K562 (cell line): ENCODE measurements around the gene CEP162. TPM values are rescaled to one million over a fixed set of nuclear protein-coding genes. Genes with fewer than 3 reads are reported as not detected.

Experiments
- CTBP1 ChIP-seq: fragments of 450-650 bp; IDR thresholded peaks from 2 replicates; pipeline ENCODE4 v1.6.1; 2016; ENCODE audit warnings: borderline replicate concordance
- FIP1L1 ChIP-seq: fragments of 200-400 bp; formaldehyde crosslinking; IDR thresholded peaks from 2 replicates; pipeline ENCODE4 v1.6.1; 2018; ENCODE audit warnings: mild to moderate bottlenecking, low read depth, low read length; ENCODE audit not compliant: poor library complexity, severe bottlenecking
- FOXM1 ChIP-seq, 2 experiments: fragments of 450-650 bp in 1 of 2; sonication (generic) in 1 of 2; formaldehyde crosslinking in 1 of 2; IDR thresholded peaks; 2 replicates each; pipeline versions ENCODE4 v1.6.1 to v1.9.0; 2017 to 2022; ENCODE audit warnings: low read depth in 2 of 2, mild to moderate bottlenecking in 2 of 2, missing genetic modification reagents in 1 of 2, moderate library complexity in 1 of 2
- FOXO4 ChIP-seq: fragments of 450-650 bp; formaldehyde crosslinking; IDR thresholded peaks from 2 replicates; pipeline ENCODE4 v1.4.0; 2020; ENCODE audit warnings: mild to moderate bottlenecking, moderate library complexity
- HDAC6 ChIP-seq: IDR thresholded peaks from 2 replicates; pipeline ENCODE4 v1.6.1; 2012; ENCODE audit warnings: low read depth, mild to moderate bottlenecking, control low read depth, inconsistent platforms, low read length, moderate library complexity
- HES1 ChIP-seq: fragments of 450-650 bp; IDR thresholded peaks from 2 replicates; pipeline ENCODE4 v1.6.1; 2016; ENCODE audit warnings: low read depth, mild to moderate bottlenecking, moderate library complexity
- MLLT1 ChIP-seq, 2 experiments: fragments of 450-650 bp; IDR thresholded peaks; 2 replicates each; pipeline ENCODE4 v1.6.1; 2016
- MYNN ChIP-seq, 2 experiments: sonication (generic); formaldehyde crosslinking in 1 of 2; IDR thresholded peaks; 2 replicates each; pipeline versions ENCODE4 v1.5.0 to v1.6.1; 2016 to 2020; ENCODE audit warnings: antibody characterized with exemption in 1 of 2, missing genetic modification reagents in 1 of 2
- NUFIP1 ChIP-seq: fragments of 450-650 bp; IDR thresholded peaks from 2 replicates; pipeline ENCODE4 v1.6.1; 2018; ENCODE audit not compliant: partially characterized antibody
- POLR2AphosphoS2 ChIP-seq: IDR thresholded peaks from 2 replicates; pipeline ENCODE4 v1.6.1; 2012; ENCODE audit warnings: low read length, improper control_type of control experiment
- POLR2H ChIP-seq: IDR thresholded peaks from 2 replicates; pipeline ENCODE4 v1.6.1; 2016; ENCODE audit warnings: missing genetic modification characterization, low read depth, mild to moderate bottlenecking, control low read depth, missing compliant biosample characterization, moderate library complexity
- PTTG1 ChIP-seq: fragments of 450-650 bp; IDR thresholded peaks from 2 replicates; pipeline ENCODE4 v1.6.1; 2016; ENCODE audit warnings: low read depth, mild to moderate bottlenecking, missing genetic modification characterization, missing compliant biosample characterization
- PURB ChIP-seq: sonication (generic); formaldehyde crosslinking; IDR thresholded peaks from 2 replicates; pipeline ENCODE4 v1.9.0; 2021; ENCODE audit warnings: low read depth, mild to moderate bottlenecking, missing genetic modification reagents
- RAD21 ChIP-seq, 2 experiments: fragments of 250-450 bp in 1 of 2; fragments of 450-650 bp in 1 of 2; sonication (Bioruptor Pico) in 1 of 2; formaldehyde crosslinking in 1 of 2; IDR thresholded peaks in 1 of 2; conservative IDR thresholded peaks in 1 of 2; 2 replicates each; pipeline versions ENCODE4 v1.4.0 to v1.8.0; 2020 to 2022; ENCODE audit warnings: mild to moderate bottlenecking in 2 of 2, moderate library complexity in 1 of 2
- RAD51 ChIP-seq: fragments of 450-650 bp; IDR thresholded peaks from 2 replicates; pipeline ENCODE4 v1.7.1; 2016; ENCODE audit warnings: low read depth, mild to moderate bottlenecking, borderline replicate concordance
- RBFOX2 ChIP-seq: fragments of 200-400 bp; formaldehyde crosslinking; IDR thresholded peaks from 2 replicates; pipeline ENCODE4 v1.6.1; 2017; ENCODE audit warnings: low read depth, mild to moderate bottlenecking, low read length, moderate library complexity
- SMARCC2 ChIP-seq: fragments of 450-650 bp; IDR thresholded peaks from 2 replicates; pipeline ENCODE4 v1.6.1; 2017; ENCODE audit warnings: antibody characterized with exemption, moderate library complexity, mild to moderate bottlenecking, low read depth
- SPI1 ChIP-seq: IDR thresholded peaks from 2 replicates; pipeline ENCODE4 v1.6.1; 2011; ENCODE audit warnings: low read depth, low read length, control low read depth, borderline replicate concordance
- SRSF7 ChIP-seq: fragments of 200-400 bp; formaldehyde crosslinking; optimal IDR thresholded peaks from 2 replicates; pipeline ENCODE3; 2017; ENCODE audit warnings: mild to moderate bottlenecking, low read depth, low read length
- ZBTB34 ChIP-seq: fragments of 250-450 bp; sonication (Bioruptor Pico); IDR thresholded peaks from 2 replicates; pipeline ENCODE4 v1.8.0; 2021; ENCODE audit warnings: mild to moderate bottlenecking, moderate library complexity
- ZKSCAN8 ChIP-seq: fragments of 200-800 bp; sonication (Bioruptor generic); IDR thresholded peaks from 2 replicates; pipeline ENCODE4 v1.6.1; 2016; ENCODE audit warnings: missing genetic modification characterization, missing compliant biosample characterization
- ZNF12 ChIP-seq: sonication (generic); formaldehyde crosslinking; IDR thresholded peaks from 2 replicates; pipeline ENCODE4 v1.4.0; 2020; ENCODE audit warnings: mild to moderate bottlenecking, missing genetic modification reagents
- ZNF282 ChIP-seq: sonication (generic); formaldehyde crosslinking; IDR thresholded peaks from 2 replicates; pipeline ENCODE4 v1.8.1; 2023; ENCODE audit warnings: missing genetic modification reagents
- ZNF41 ChIP-seq: fragments of 250-450 bp; sonication (Bioruptor Pico); conservative IDR thresholded peaks from 2 replicates; pipeline ENCODE4 v1.4.0; 2020; ENCODE audit warnings: mild to moderate bottlenecking
- ZNF57 ChIP-seq: fragments of 450-650 bp; formaldehyde crosslinking; IDR thresholded peaks from 2 replicates; pipeline ENCODE4 v1.4.0; 2020; ENCODE audit warnings: mild to moderate bottlenecking, moderate library complexity
- ZNF764 ChIP-seq: fragments of 250-450 bp; sonication (Bioruptor Pico); IDR thresholded peaks from 2 replicates; pipeline ENCODE4 v1.4.0; 2020; ENCODE audit warnings: low read depth, mild to moderate bottlenecking, moderate library complexity
- polyA plus RNA-seq, 8 experiments: library from polyadenylated mRNA; depleted of rRNA in 4 of 8; stranded (reverse) in 5 of 8; unstranded in 3 of 8; fragments of >200 nt; fragmentation: Nextera tagmentation in 2 of 8; fragmentation: Illumina TruSeq in 1 of 8; extraction: Ambion mirVana in 2 of 8; extraction: Trizol in 1 of 8; gene quantifications; 2 replicates each; pipeline versions ENCODE4 v1.2.1 to v1.2.3, GENCODE V29; 2011 to 2014; ENCODE audit warnings: inconsistent platforms in 1 of 8, missing spikeins in 1 of 8
- total RNA-seq, 7 experiments: library from RNA; depleted of rRNA in 6 of 7; stranded (reverse); fragments of >200 nt in 6 of 7; fragmentation: Illumina TruSeq in 2 of 7; extraction: Trizol in 2 of 7; gene quantifications; 2 replicates each; pipeline versions ENCODE4 v1.2.1 to v1.2.3, GENCODE V29; 2011 to 2021; ENCODE audit warnings: low replicate concordance in 1 of 7

CEP162 gene
- total and polyA plus RNA-seq, 9 of the 15 experiments (the other 6 are each of a cell fraction or from before 2014, with no cell fraction given): 3.9 to 8.6 (median 6.7) TPM

GRCh38 chr6:84137051-84137375, 90.4 kb downstream of the CEP162 start (continued):
- TF ChIP-seq ZBTB34 (CRISPR knock-in tag) (no peak), HDAC6 (no peak), CTBP1 (peak; percentile 54; the same call in 1 of the 2 replicates), RBFOX2 (no peak), ZKSCAN8 (CRISPR knock-in tag) (no peak), FOXM1 (IDR thresholded peaks at IDR 0.05; ENCODE audit: low read depth) (no peak), FOXM1 (CRISPR knock-in tag; IDR thresholded peaks at IDR 0.05; ENCODE audit: low read depth) (no peak), ZNF57 (no peak), NUFIP1 (no peak), PURB (no peak), HES1 (no peak), SPI1 (no peak), MYNN (IDR thresholded peaks at IDR 0.05) (no peak), MYNN (CRISPR knock-in tag; IDR thresholded peaks at IDR 0.05) (no peak), POLR2AphosphoS2 (no peak), ZNF282 (CRISPR knock-in tag) (no peak), FOXO4 (CRISPR knock-in tag) (no peak), RAD51 (no peak), ZNF764 (no peak), ZNF12 (CRISPR knock-in tag) (no peak), POLR2H (tag) (no peak), MLLT1 (IDR thresholded peaks at IDR 0.05) (no peak), RAD21 (CRISPR knock-in tag; conservative IDR thresholded peaks at IDR 0.05 in 1 of 2, IDR thresholded peaks at IDR 0.05 in 1 of 2) (peak in 1 of 2 experiments; percentile 17; a peak in 1 of 4 replicates), ZNF41 (CRISPR knock-in tag) (no peak), SMARCC2 (no peak), SRSF7 (no peak), FIP1L1 (no peak), PTTG1 (tag) (no peak)
